Neural cell (in vitro differentiated cells): ENCODE data around the gene RAD51B.

Experiments used
- EP300 ChIP-seq: fragments of 450-650 bp; conservative IDR thresholded peaks from 2 replicates; pipeline ENCODE4 v1.6.1; 2014; ENCODE audit warnings: antibody characterized with exemption, mild to moderate bottlenecking, moderate library complexity; ENCODE audit not compliant: poor library complexity, severe bottlenecking
- EZH2 ChIP-seq: fragments of 200-600, 300-800 bp; shearing (Covaris generic), sonication (generic); IDR thresholded peaks from 2 replicates; pipeline ENCODE4 v1.6.1; 2014; ENCODE audit warnings: antibody characterized with exemption, low read length, borderline replicate concordance, mild to moderate bottlenecking; ENCODE audit not compliant: insufficient read depth, poor library complexity, severe bottlenecking
- POLR2AphosphoS5 ChIP-seq: IDR thresholded peaks from 2 replicates; pipeline ENCODE4 v1.6.1; 2012
- TF ChIP-seq, protein P1 (sequence below): fragments of 450-650 bp; IDR thresholded peaks from 2 replicates; pipeline ENCODE4 v1.5.1; 2014; ENCODE audit warnings: antibody characterized with exemption, mild to moderate bottlenecking, moderate library complexity; ENCODE audit not compliant: poor library complexity, severe bottlenecking
- TF ChIP-seq, protein P2 (sequence below): IDR thresholded peaks from 2 replicates; pipeline ENCODE4 v1.6.1; 2012; ENCODE audit warnings: borderline replicate concordance

DNA sequence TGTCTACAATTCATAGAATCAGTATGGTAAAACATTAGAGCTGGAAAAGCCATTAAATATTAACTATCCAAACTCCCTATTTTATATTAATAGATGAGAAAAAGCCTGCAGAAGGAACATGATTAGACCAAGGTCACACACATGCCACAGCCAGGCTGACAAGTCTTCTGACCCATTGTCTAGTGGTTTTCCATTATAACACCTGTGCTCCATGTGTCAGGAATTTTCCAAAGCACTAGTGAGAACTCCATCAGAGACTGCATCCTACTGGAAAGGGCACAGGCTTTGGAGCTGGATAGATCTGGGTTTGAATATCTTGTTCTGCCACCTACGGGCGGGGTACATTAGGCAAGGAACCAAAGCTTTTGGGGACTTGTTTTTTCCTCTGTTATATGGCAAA lies 325.5 kb downstream of the RAD51B start:
- TF ChIP-seq, protein P1, sequence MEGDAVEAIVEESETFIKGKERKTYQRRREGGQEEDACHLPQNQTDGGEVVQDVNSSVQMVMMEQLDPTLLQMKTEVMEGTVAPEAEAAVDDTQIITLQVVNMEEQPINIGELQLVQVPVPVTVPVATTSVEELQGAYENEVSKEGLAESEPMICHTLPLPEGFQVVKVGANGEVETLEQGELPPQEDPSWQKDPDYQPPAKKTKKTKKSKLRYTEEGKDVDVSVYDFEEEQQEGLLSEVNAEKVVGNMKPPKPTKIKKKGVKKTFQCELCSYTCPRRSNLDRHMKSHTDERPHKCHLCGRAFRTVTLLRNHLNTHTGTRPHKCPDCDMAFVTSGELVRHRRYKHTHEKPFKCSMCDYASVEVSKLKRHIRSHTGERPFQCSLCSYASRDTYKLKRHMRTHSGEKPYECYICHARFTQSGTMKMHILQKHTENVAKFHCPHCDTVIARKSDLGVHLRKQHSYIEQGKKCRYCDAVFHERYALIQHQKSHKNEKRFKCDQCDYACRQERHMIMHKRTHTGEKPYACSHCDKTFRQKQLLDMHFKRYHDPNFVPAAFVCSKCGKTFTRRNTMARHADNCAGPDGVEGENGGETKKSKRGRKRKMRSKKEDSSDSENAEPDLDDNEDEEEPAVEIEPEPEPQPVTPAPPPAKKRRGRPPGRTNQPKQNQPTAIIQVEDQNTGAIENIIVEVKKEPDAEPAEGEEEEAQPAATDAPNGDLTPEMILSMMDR: no peak
- TF ChIP-seq, protein P2, sequence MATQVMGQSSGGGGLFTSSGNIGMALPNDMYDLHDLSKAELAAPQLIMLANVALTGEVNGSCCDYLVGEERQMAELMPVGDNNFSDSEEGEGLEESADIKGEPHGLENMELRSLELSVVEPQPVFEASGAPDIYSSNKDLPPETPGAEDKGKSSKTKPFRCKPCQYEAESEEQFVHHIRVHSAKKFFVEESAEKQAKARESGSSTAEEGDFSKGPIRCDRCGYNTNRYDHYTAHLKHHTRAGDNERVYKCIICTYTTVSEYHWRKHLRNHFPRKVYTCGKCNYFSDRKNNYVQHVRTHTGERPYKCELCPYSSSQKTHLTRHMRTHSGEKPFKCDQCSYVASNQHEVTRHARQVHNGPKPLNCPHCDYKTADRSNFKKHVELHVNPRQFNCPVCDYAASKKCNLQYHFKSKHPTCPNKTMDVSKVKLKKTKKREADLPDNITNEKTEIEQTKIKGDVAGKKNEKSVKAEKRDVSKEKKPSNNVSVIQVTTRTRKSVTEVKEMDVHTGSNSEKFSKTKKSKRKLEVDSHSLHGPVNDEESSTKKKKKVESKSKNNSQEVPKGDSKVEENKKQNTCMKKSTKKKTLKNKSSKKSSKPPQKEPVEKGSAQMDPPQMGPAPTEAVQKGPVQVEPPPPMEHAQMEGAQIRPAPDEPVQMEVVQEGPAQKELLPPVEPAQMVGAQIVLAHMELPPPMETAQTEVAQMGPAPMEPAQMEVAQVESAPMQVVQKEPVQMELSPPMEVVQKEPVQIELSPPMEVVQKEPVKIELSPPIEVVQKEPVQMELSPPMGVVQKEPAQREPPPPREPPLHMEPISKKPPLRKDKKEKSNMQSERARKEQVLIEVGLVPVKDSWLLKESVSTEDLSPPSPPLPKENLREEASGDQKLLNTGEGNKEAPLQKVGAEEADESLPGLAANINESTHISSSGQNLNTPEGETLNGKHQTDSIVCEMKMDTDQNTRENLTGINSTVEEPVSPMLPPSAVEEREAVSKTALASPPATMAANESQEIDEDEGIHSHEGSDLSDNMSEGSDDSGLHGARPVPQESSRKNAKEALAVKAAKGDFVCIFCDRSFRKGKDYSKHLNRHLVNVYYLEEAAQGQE: no peak
- TF ChIP-seq POLR2AphosphoS5 (no peak), EZH2 (no peak), EP300 (no peak)
